PC-3 (cell line): ENCODE results near the gene GAS2. TPM values are rescaled to one million over a fixed set of nuclear protein-coding genes. Genes with fewer than 3 reads are reported as not detected.

Experiments
- ATAC-seq: fragments of 200-7000 bp; cut with Tn5 transposase; 2 replicates; pipeline ENCODE4 v1.9.1; 2020; ENCODE audit warnings: mild to moderate bottlenecking, moderate library complexity
- BruUV-seq: library from RNA; stranded (reverse); fragments of 400-500 nt; replicated peaks from 2 replicates; lab custom pipeline; 2021; lab: Mats Ljungman, UMichigan
- CTCF ChIA-PET: fragments of 300-600 bp; sonication (Branson Sonifier 250); formaldehyde crosslinking; loops from one replicate; lab custom pipeline; 2022; ENCODE audit warnings: antibody characterized with exemption; lab: Charles Lee
- POLR2A ChIA-PET: fragments of 300-600 bp; sonication (Branson Sonifier 250); formaldehyde crosslinking; loops from one replicate; lab custom pipeline; 2022; ENCODE audit warnings: antibody characterized with exemption; ENCODE audit not compliant: unreplicated experiment; lab: Charles Lee
- DNase-seq: peaks from one replicate; pipeline ENCODE4 v3.0.0-alpha.2; 2015
- H2AFZ ChIP-seq: fragments of 300-600 bp; sonication (generic); 2 replicates; pipeline ENCODE4 v1.6.0; 2016; ENCODE audit warnings: antibody characterized with exemption, low read length
- H3F3A ChIP-seq: fragments of 300-600 bp; sonication (generic); one replicate; pipeline ENCODE4 v1.6.0; 2017; ENCODE audit warnings: antibody characterized with exemption, low read length, control low read depth, mild to moderate bottlenecking; ENCODE audit not compliant: unreplicated experiment
- H3K27ac ChIP-seq: fragments of 300-600 bp; sonication (generic); 2 replicates; pipeline ENCODE4 v1.5.1; 2016; ENCODE audit warnings: mild to moderate bottlenecking, low read length
- H3K27me3 ChIP-seq: fragments of 300-600 bp; sonication (generic); 2 replicates; pipeline ENCODE4 v1.6.1; 2016; ENCODE audit warnings: low read length, mixed read lengths
- H3K36me3 ChIP-seq: fragments of 300-600 bp; sonication (generic); 2 replicates; pipeline ENCODE4 v1.6.1; 2016; ENCODE audit warnings: low read depth, mixed run types, low read length, mixed read lengths
- H3K4me1 ChIP-seq: fragments of 300-600 bp; sonication (generic); 2 replicates; pipeline ENCODE4 v1.5.1; 2016; ENCODE audit warnings: low read length; ENCODE audit not compliant: insufficient read depth
- H3K4me2 ChIP-seq: fragments of 300-600 bp; sonication (generic); 2 replicates; pipeline ENCODE4 v1.6.0; 2016; ENCODE audit warnings: low read length
- H3K4me3 ChIP-seq: fragments of 300-600 bp; sonication (generic); 2 replicates; pipeline ENCODE4 v1.5.1; 2016; ENCODE audit warnings: mild to moderate bottlenecking, low read length, mixed read lengths
- H3K79me2 ChIP-seq: fragments of 300-600 bp; sonication (generic); 2 replicates; pipeline ENCODE4 v1.6.1; 2017; ENCODE audit warnings: low read length, mixed read lengths
- H3K9ac ChIP-seq: fragments of 300-600 bp; sonication (generic); 2 replicates; pipeline ENCODE4 v1.6.0; 2016; ENCODE audit warnings: mild to moderate bottlenecking, low read length
- H3K9me2 ChIP-seq: fragments of 300-600 bp; sonication (generic); replicated peaks from 2 replicates; pipeline ENCODE4 v1.6.1; 2016; ENCODE audit warnings: mixed run types, low read length, mixed read lengths
- H3K9me3 ChIP-seq: fragments of 300-600 bp; sonication (generic); 2 replicates; pipeline ENCODE4 v1.6.1; 2016; ENCODE audit warnings: low read length, mixed read lengths
- H4K20me1 ChIP-seq: fragments of 300-600 bp; sonication (generic); 2 replicates; pipeline ENCODE4 v1.6.1; 2016; ENCODE audit warnings: low read length, mixed read lengths
- EZH2 ChIP-seq: fragments of 300-600 bp; sonication (generic); IDR thresholded peaks from one replicate; pipeline ENCODE4 v1.6.1; 2017; ENCODE audit warnings: antibody characterized with exemption, mild to moderate bottlenecking, low read length; ENCODE audit not compliant: unreplicated experiment
- EZH2phosphoT487 ChIP-seq: fragments of 300-600 bp; sonication (generic); IDR thresholded peaks from 2 replicates; pipeline ENCODE4 v1.6.1; 2018; ENCODE audit warnings: mild to moderate bottlenecking, antibody characterized with exemption, low read length, borderline replicate concordance
- intact Hi-C: fragments of 100-400 bp; cut with micrococcal nuclease; formaldehyde crosslinking; loops from 2 replicates; pipeline ENCODE4 v1.9.0; 2023
- total RNA-seq: library from RNA; depleted of rRNA; stranded (reverse); fragments of >200 nt; gene quantifications from 2 replicates; pipeline ENCODE4 v1.2.3, GENCODE V29; 2014
- TF ChIP-seq, protein P1 (sequence below): fragments of 300-600 bp; sonication (generic); conservative IDR thresholded peaks from 2 replicates; pipeline ENCODE4 v1.5.1; 2017; ENCODE audit warnings: antibody characterized with exemption, low read depth, mild to moderate bottlenecking, low read length

The GAS2 gene
- total RNA-seq, 1 experiment from 2014 or later = not detected

DNA sequence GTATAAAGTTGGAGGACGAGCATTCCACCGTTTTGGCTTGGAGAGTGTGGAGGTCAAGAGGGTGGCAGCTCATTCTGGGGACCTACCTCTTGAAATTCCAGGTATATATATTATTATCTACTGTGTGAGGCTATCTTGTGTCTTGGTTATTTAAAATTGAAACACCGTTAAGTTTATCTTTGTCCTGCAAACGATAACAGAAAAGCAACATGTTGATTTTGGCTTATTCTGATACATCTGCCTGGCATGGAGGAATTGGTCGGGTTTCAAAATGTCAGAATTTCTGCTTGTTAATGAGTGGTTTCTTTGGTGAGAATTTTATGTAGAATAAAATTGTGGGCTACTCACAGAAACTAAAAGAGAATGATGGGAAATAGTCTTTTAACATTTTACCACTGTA lies 108.8 kb downstream of the GAS2 start:
- H3K27ac ChIP-seq = no peak overlapping the region
- no peak overlapping the region for H3K4me2 ChIP-seq
- BruUV-seq = no TSS peak
- ChIA-PET CTCF (no interaction called here), POLR2A (no interaction called here)
- H3K4me3 ChIP-seq = no peak overlapping the region
- no peaks in the 10 kb centered on the region for H3K9me2 ChIP-seq
- H3K27me3 ChIP-seq = peaks cover 31% of the 10 kb centered on the region
- intact Hi-C loops = no loop called here
- H2AFZ ChIP-seq = no peak overlapping the region
- no peak overlapping the region for H3K9ac ChIP-seq
- H3K36me3 ChIP-seq = no peaks in the 10 kb centered on the region
- no peaks in the 10 kb centered on the region for H3K79me2 ChIP-seq
- H3K4me1 ChIP-seq = no peaks in the 10 kb centered on the region
- no peaks in the 10 kb centered on the region for H4K20me1 ChIP-seq
- no peaks in the 10 kb centered on the region for H3K9me3 ChIP-seq
- no peak for ATAC-seq
- TF ChIP-seq EZH2 (no peak), EZH2phosphoT487 (no peak)
- TF ChIP-seq, protein P1, sequence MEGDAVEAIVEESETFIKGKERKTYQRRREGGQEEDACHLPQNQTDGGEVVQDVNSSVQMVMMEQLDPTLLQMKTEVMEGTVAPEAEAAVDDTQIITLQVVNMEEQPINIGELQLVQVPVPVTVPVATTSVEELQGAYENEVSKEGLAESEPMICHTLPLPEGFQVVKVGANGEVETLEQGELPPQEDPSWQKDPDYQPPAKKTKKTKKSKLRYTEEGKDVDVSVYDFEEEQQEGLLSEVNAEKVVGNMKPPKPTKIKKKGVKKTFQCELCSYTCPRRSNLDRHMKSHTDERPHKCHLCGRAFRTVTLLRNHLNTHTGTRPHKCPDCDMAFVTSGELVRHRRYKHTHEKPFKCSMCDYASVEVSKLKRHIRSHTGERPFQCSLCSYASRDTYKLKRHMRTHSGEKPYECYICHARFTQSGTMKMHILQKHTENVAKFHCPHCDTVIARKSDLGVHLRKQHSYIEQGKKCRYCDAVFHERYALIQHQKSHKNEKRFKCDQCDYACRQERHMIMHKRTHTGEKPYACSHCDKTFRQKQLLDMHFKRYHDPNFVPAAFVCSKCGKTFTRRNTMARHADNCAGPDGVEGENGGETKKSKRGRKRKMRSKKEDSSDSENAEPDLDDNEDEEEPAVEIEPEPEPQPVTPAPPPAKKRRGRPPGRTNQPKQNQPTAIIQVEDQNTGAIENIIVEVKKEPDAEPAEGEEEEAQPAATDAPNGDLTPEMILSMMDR = no peak
- no peak for DNase-seq
- H3F3A ChIP-seq = no peaks in the 10 kb centered on the region

DNA sequence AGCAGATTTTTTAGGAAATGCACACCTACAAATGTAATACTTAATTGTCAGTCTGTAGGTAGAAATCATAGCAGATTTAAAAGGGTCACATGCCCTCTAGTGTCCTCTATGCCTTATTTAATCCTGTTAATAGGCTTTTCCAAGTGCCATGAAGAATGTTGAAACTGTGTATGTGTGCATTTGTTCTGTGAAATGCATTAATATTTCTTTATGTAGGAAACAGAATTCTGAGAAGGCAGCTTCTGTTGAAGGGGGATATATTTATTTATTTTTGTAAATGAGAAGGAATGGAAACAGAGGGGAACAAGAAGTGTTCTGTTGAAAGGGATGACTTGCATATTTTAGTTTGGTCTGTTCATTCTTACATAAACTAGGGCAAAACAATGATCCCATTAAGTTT lies 112.2 kb downstream of the GAS2 start:
- Histone ChIP-seq H3K4me2 (no peak overlapping the region), H3K4me1 (no peaks in the 10 kb centered on the region), H3K36me3 (no peaks in the 10 kb centered on the region), H3F3A (no peaks in the 10 kb centered on the region), H3K9me2 (no peaks in the 10 kb centered on the region), H3K4me3 (no peak overlapping the region), H3K27me3 (peaks cover 30% of the 10 kb centered on the region), H3K9ac (no peak overlapping the region), H4K20me1 (no peaks in the 10 kb centered on the region), H3K27ac (no peak overlapping the region), H3K9me3 (no peaks in the 10 kb centered on the region), H2AFZ (no peak overlapping the region), H3K79me2 (no peaks in the 10 kb centered on the region)
- TF ChIP-seq, protein P1 = peak; percentile 25; the same call in 1 of the 2 replicates
- TF ChIP-seq EZH2 = no peak
- ChIA-PET CTCF (no interaction called here), POLR2A (no interaction called here)
- no TSS peak for BruUV-seq
- intact Hi-C loops = no loop called here
- DNase-seq (no peak), ATAC-seq (no peak; the same call in 1 of the 2 replicates)

DNA sequence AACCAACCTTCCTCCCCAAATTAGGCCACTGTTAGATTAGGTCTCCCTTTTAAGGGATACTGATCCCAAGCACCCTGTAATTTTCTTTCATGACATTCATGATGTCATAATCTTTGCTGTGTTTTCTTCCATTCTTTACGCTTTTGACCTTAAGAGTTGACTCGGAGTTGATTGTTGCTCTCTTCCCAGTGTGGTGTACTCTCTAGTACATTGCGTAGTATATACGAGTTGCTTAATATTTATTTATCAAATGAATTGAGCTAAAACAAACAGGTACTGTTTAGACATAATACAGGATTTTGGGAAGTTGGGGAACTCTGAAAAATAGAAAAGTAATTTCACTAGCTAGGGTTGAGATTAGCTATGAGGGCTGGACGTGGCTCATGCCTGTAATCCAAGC lies 113.4 kb downstream of the GAS2 start:
- Histone ChIP-seq H3F3A (no peaks in the 10 kb centered on the region), H4K20me1 (no peaks in the 10 kb centered on the region), H2AFZ (no peak overlapping the region), H3K9me2 (no peaks in the 10 kb centered on the region), H3K4me1 (no peaks in the 10 kb centered on the region), H3K79me2 (no peaks in the 10 kb centered on the region), H3K27me3 (peaks cover 20% of the 10 kb centered on the region), H3K4me2 (no peak overlapping the region), H3K4me3 (no peak overlapping the region), H3K36me3 (no peaks in the 10 kb centered on the region), H3K9me3 (no peaks in the 10 kb centered on the region), H3K27ac (no peak overlapping the region), H3K9ac (no peak overlapping the region)
- DNase-seq = no peak
- ChIA-PET CTCF (interaction anchor here (0.6 kb wide), 1 partner anchor 445 kb away, joined by 3 read pairs; no protein-coding TSS in a partner anchor), POLR2A (no interaction called here)
- intact Hi-C loops = no loop called here
- BruUV-seq = no TSS peak
- TF ChIP-seq EZH2phosphoT487 (no peak), EZH2 (no peak)
- TF ChIP-seq, protein P1 = no peak
- ATAC-seq = no peak
